SK-N-MC (cell line): Measurements from ENCODE around the gene CTPS2.

Experiments used
- EZH2 ChIP-seq: fragments of 200-600 bp; sonication (generic); IDR thresholded peaks from one replicate; pipeline ENCODE4 v1.6.1; 2017; ENCODE audit warnings: antibody characterized with exemption
- POLR2AphosphoS5 ChIP-seq: IDR thresholded peaks from 2 replicates; pipeline ENCODE4 v1.6.1; 2012; ENCODE audit warnings: mild to moderate bottlenecking, low read depth, low read length, borderline replicate concordance

GRCh38 chrX:16629909-16630308 lies 82.6 kb downstream of the CTPS2 start:
- TF ChIP-seq POLR2AphosphoS5: no peak
- no peak for TF ChIP-seq EZH2
